Measurements from ENCODE around the gene GLT6D1. TPM values are rescaled to one million over a fixed set of nuclear protein-coding genes. Genes with fewer than 3 reads are reported as not detected.

Gene GLT6D1
- total RNA-seq, 5 donors from 2014 or later (not counting 1 experiment from before 2014, with no cell fraction given), result not detected

- Histone ChIP-seq H3K9me3 (no peaks in the 10 kb centered on the region), H3K4me3 (ENCODE audit: control insufficient read depth in 1 of 2, extremely low read depth in 1 of 2, low read length in 1 of 2) (no peak overlapping the region), H3K36me3 (ENCODE audit: control insufficient read depth in 2 of 2, extremely low read depth in 1 of 2, insufficient read depth in 1 of 2, low read length in 1 of 2) (no peaks in the 10 kb centered on the region), H3K27ac (ENCODE audit: low read length) (no peak overlapping the region), H3K27me3 (replicated peaks in 1 of 2; ENCODE audit: control insufficient read depth in 2 of 2, extremely low read depth in 1 of 2, insufficient read depth in 2 of 2, low read length in 1 of 2) (peaks cover 0 to 16% of the 10 kb centered on the region in 2 experiments), H3K4me1 (ENCODE audit: control insufficient read depth in 1 of 2, extremely low read depth in 1 of 2, insufficient read depth in 2 of 2, low read length in 2 of 2) (no peaks in the 10 kb centered on the region)
- Mint-ChIP-seq H3K4me1 (no peaks in the 10 kb centered on the region), H3K27ac (no peak overlapping the region), H3K27me3 (peaks cover 4 to 10% of the 10 kb centered on the region in 2 donors), H3K4me3 (no peak overlapping the region), H3K9me3 (no peaks in the 10 kb centered on the region), H3K36me3 (no peaks in the 10 kb centered on the region)
- ATAC-seq (replicated peaks in 1 of 4), result no peak
- 73% methylated on average over 10 of the region's 10 CpGs for WGBS (ENCODE audit: insufficient coverage)
- POLR2A ChIA-PET, result no interaction called here
- CTCF ChIA-PET, result no interaction called here
- DNase-seq, result no peak
Observed at GRCh38 chr9:135619599-135619886, 19.8 kb downstream of the GLT6D1 start.

- POLR2A ChIA-PET, result no interaction called here
- no peaks in the 10 kb centered on the region for H3K9me3 ChIP-seq
- Mint-ChIP-seq H3K4me1 (no peaks in the 10 kb centered on the region), H3K36me3 (no peaks in the 10 kb centered on the region), H3K9me3 (no peaks in the 10 kb centered on the region), H3K27ac (no peak overlapping the region), H3K27me3 (peaks cover 4 to 10% of the 10 kb centered on the region in 2 donors), H3K4me3 (no peak overlapping the region)
- peaks cover 0 to 16% of the 10 kb centered on the region in 2 experiments for H3K27me3 ChIP-seq (replicated peaks in 1 of 2; ENCODE audit: control insufficient read depth in 2 of 2, extremely low read depth in 1 of 2, insufficient read depth in 2 of 2, low read length in 1 of 2)
- H3K36me3 ChIP-seq (ENCODE audit: control insufficient read depth in 2 of 2, extremely low read depth in 1 of 2, insufficient read depth in 1 of 2, low read length in 1 of 2), result no peaks in the 10 kb centered on the region
- H3K4me1 ChIP-seq (ENCODE audit: control insufficient read depth in 1 of 2, extremely low read depth in 1 of 2, insufficient read depth in 2 of 2, low read length in 2 of 2), result no peaks in the 10 kb centered on the region
- no peak for DNase-seq
- CTCF ChIA-PET, result no interaction called here
- ATAC-seq (replicated peaks in 1 of 4), result no peak
- H3K4me3 ChIP-seq (ENCODE audit: control insufficient read depth in 1 of 2, extremely low read depth in 1 of 2, low read length in 1 of 2), result no peak overlapping the region
- 71% methylated on average over 4 of the region's 8 CpGs for WGBS (ENCODE audit: insufficient coverage)
- H3K27ac ChIP-seq (ENCODE audit: low read length), result no peak overlapping the region
Observed at GRCh38 chr9:135618866-135619598, 20.3 kb downstream of the GLT6D1 start.

DNA sequence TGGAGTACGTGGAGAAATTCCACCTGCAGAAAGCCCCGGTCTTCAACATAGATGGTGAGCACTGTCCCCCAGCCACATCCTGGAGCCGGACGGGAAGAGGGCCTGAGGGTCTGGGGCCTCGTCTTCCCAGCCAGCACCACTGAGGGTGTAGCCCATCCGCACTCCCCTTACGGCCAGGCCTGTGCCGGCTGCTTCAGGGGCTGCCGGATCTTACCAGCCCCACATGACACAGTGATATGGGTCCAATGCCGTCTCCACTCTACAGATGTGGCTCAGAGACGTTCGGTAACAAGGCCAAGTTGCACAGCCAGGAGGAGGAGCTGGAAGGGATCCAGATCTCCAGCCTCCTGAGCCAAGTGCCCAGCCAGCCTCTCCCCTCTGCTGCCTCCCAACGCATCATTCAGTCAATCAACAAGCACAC is 21.3 kb downstream of the GLT6D1 start:
- H3K4me3 Mint-ChIP-seq, result no peak overlapping the region

DNA sequence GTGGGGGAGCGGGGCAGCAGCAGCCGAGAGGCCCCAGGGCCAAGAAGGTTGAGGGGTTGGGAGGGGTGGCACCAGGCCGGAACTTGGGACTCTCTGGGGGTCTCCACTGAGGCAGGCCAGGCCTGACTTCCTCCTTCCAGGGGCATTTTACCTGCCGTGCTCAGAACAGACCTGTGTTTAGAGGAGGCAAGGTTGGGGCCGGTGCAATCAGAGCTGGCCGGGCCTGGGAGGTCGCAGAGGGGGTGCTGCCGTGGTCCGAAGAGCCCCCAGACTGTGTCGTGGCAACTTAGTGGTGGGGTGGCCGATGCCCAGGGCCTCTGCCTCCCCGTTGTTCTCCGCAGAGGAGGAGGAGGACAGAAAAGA is 21.8 kb downstream of the GLT6D1 start:
- no peak overlapping the region for H3K4me3 Mint-ChIP-seq
- no peaks in the 10 kb centered on the region for H3K4me1 Mint-ChIP-seq
- peaks cover 8 to 14% of the 10 kb centered on the region in 2 donors for H3K27me3 Mint-ChIP-seq
- H3K36me3 Mint-ChIP-seq, result no peaks in the 10 kb centered on the region
- POLR2A ChIA-PET, result no interaction called here
- ATAC-seq (replicated peaks in 1 of 4), result no peak
- no peak for DNase-seq
- Histone ChIP-seq H3K9me3 (no peaks in the 10 kb centered on the region), H3K36me3 (ENCODE audit: control insufficient read depth in 2 of 2, extremely low read depth in 1 of 2, insufficient read depth in 1 of 2, low read length in 1 of 2) (no peaks in the 10 kb centered on the region), H3K4me3 (ENCODE audit: control insufficient read depth in 1 of 2, extremely low read depth in 1 of 2, low read length in 1 of 2) (no peak overlapping the region), H3K4me1 (ENCODE audit: control insufficient read depth in 1 of 2, extremely low read depth in 1 of 2, insufficient read depth in 2 of 2, low read length in 2 of 2) (no peaks in the 10 kb centered on the region), H3K27me3 (replicated peaks in 1 of 2; ENCODE audit: control insufficient read depth in 2 of 2, extremely low read depth in 1 of 2, insufficient read depth in 2 of 2, low read length in 1 of 2) (peaks cover 0 to 26% of the 10 kb centered on the region in 2 experiments), H3K27ac (ENCODE audit: low read length) (no peak overlapping the region)
- no peak overlapping the region for H3K27ac Mint-ChIP-seq
- CTCF ChIA-PET, result no interaction called here
- 83% methylated on average over 12 of the region's 13 CpGs for WGBS (ENCODE audit: insufficient coverage)
- H3K9me3 Mint-ChIP-seq, result no peaks in the 10 kb centered on the region

More for the DNA sequence above, 21.3 kb downstream of the GLT6D1 start:
- peaks cover 0 to 21% of the 10 kb centered on the region in 2 experiments for H3K27me3 ChIP-seq (replicated peaks in 1 of 2; ENCODE audit: control insufficient read depth in 2 of 2, extremely low read depth in 1 of 2, insufficient read depth in 2 of 2, low read length in 1 of 2)
- CTCF ChIA-PET, result no interaction called here
- no peak overlapping the region for H3K4me3 ChIP-seq (ENCODE audit: control insufficient read depth in 1 of 2, extremely low read depth in 1 of 2, low read length in 1 of 2)
- no peaks in the 10 kb centered on the region for H3K4me1 Mint-ChIP-seq
- no peaks in the 10 kb centered on the region for H3K36me3 Mint-ChIP-seq
- H3K4me1 ChIP-seq (ENCODE audit: control insufficient read depth in 1 of 2, extremely low read depth in 1 of 2, insufficient read depth in 2 of 2, low read length in 2 of 2), result no peaks in the 10 kb centered on the region
- WGBS (ENCODE audit: insufficient coverage), result 85% methylated on average over 10 of the region's 13 CpGs
- DNase-seq (no peak), ATAC-seq (replicated peaks in 1 of 4) (no peak)
- no peak overlapping the region for H3K27ac Mint-ChIP-seq
- H3K27me3 Mint-ChIP-seq, result peaks cover 7 to 12% of the 10 kb centered on the region in 2 donors
- H3K9me3 Mint-ChIP-seq, result no peaks in the 10 kb centered on the region
- H3K9me3 ChIP-seq, result no peaks in the 10 kb centered on the region
- no peak overlapping the region for H3K27ac ChIP-seq (ENCODE audit: low read length)
- POLR2A ChIA-PET, result no interaction called here
- H3K36me3 ChIP-seq (ENCODE audit: control insufficient read depth in 2 of 2, extremely low read depth in 1 of 2, insufficient read depth in 1 of 2, low read length in 1 of 2), result no peaks in the 10 kb centered on the region

GRCh38 chr9:135616619-135617537 is 22.5 kb downstream of the GLT6D1 start:
- Histone ChIP-seq H3K4me3 (ENCODE audit: control insufficient read depth in 1 of 2, extremely low read depth in 1 of 2, low read length in 1 of 2) (no peak overlapping the region), H3K27me3 (replicated peaks in 1 of 2; ENCODE audit: control insufficient read depth in 2 of 2, extremely low read depth in 1 of 2, insufficient read depth in 2 of 2, low read length in 1 of 2) (peaks cover 0 to 32% of the 10 kb centered on the region in 2 experiments)
- no peaks in the 10 kb centered on the region for H3K4me1 Mint-ChIP-seq

DNA sequence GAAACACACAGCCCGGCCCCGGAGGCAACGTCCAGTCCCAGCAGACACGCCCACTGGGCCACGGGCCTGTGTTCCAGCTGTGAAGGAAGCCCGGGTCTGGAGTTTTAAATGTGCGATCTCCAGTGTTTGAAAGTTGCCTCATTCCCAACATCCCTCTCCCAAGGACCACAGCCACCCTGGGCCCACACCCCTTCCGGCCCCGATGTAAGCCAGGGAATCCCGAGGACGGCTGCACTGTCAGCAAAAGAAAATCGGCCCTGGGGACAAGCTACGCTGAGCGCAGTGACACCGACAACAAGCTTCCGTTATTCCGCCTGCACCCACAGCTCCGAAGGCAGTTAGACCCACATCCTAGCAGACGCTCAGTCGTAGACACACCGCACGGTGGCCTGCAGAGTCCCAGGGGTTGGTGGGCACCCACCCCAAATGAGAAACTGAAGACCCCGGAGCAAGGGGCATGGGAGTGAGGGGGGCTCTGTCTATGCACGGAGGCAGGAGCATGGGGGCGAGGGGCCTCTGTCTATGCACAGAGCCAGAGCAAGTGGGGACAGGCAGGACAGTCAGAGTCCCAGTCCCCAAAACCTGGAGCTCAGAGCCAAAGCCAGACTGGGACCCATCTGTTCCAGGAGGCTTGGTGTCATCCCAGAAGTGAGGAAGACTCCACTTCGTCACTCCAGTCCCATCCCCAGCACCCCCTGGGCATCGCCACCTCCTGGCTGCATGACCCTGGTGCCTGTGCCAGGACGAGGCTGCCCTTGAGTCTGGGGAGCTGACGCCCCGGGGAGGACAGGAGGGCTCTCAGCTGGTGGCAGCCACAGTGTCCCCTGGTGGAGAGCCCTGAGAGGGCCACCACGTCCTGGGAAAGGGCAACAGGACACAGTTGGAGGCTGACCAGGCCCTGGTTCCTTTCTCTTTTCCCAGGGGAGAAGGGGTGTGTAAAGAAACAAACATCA is 23.4 kb downstream of the GLT6D1 start:
- Mint-ChIP-seq H3K4me3 (no peak overlapping the region), H3K27ac (no peak overlapping the region), H3K36me3 (no peaks in the 10 kb centered on the region), H3K27me3 (peaks cover 15 to 20% of the 10 kb centered on the region in 2 donors), H3K9me3 (no peaks in the 10 kb centered on the region), H3K4me1 (no peaks in the 10 kb centered on the region)
- H3K9me3 ChIP-seq, result no peaks in the 10 kb centered on the region
- H3K4me3 ChIP-seq (ENCODE audit: control insufficient read depth in 1 of 2, extremely low read depth in 1 of 2, low read length in 1 of 2), result no peak overlapping the region
- no peaks in the 10 kb centered on the region for H3K36me3 ChIP-seq (ENCODE audit: control insufficient read depth in 2 of 2, extremely low read depth in 1 of 2, insufficient read depth in 1 of 2, low read length in 1 of 2)
- H3K4me1 ChIP-seq (ENCODE audit: control insufficient read depth in 1 of 2, extremely low read depth in 1 of 2, insufficient read depth in 2 of 2, low read length in 2 of 2), result no peaks in the 10 kb centered on the region
- DNase-seq (no peak), ATAC-seq (replicated peaks in 1 of 4) (no peak)
- peaks cover 0 to 39% of the 10 kb centered on the region in 2 experiments for H3K27me3 ChIP-seq (replicated peaks in 1 of 2; ENCODE audit: control insufficient read depth in 2 of 2, extremely low read depth in 1 of 2, insufficient read depth in 2 of 2, low read length in 1 of 2)
- H3K27ac ChIP-seq (ENCODE audit: low read length), result no peak overlapping the region
- 73% methylated on average over 24 of the region's 31 CpGs for WGBS (ENCODE audit: insufficient coverage)
- ChIA-PET POLR2A (no interaction called here), CTCF (no interaction called here)

More at GRCh38 chr9:135616619-135617537, 22.5 kb downstream of the GLT6D1 start:
- Mint-ChIP-seq H3K9me3 (no peaks in the 10 kb centered on the region), H3K27me3 (peaks cover 12 to 17% of the 10 kb centered on the region in 2 donors), H3K4me3 (no peak overlapping the region), H3K36me3 (no peaks in the 10 kb centered on the region), H3K27ac (no peak overlapping the region)
- Histone ChIP-seq H3K4me1 (ENCODE audit: control insufficient read depth in 1 of 2, extremely low read depth in 1 of 2, insufficient read depth in 2 of 2, low read length in 2 of 2) (no peaks in the 10 kb centered on the region), H3K27ac (ENCODE audit: low read length) (no peak overlapping the region), H3K36me3 (ENCODE audit: control insufficient read depth in 2 of 2, extremely low read depth in 1 of 2, insufficient read depth in 1 of 2, low read length in 1 of 2) (no peaks in the 10 kb centered on the region), H3K9me3 (no peaks in the 10 kb centered on the region)
- WGBS (ENCODE audit: insufficient coverage), result 79% methylated on average over 28 of the region's 34 CpGs
- CTCF ChIA-PET, result no interaction called here
- no peak for DNase-seq
- POLR2A ChIA-PET, result no interaction called here
- ATAC-seq (replicated peaks in 1 of 4), result no peak
